ENCODE measurements around the gene ASS1. TPM values are rescaled to one million over a fixed set of nuclear protein-coding genes. Genes with fewer than 3 reads are reported as not detected.

The ASS1 gene
- total and polyA plus RNA-seq, 11 donors: 31.5 to 154 (median 60.5) TPM

DNA sequence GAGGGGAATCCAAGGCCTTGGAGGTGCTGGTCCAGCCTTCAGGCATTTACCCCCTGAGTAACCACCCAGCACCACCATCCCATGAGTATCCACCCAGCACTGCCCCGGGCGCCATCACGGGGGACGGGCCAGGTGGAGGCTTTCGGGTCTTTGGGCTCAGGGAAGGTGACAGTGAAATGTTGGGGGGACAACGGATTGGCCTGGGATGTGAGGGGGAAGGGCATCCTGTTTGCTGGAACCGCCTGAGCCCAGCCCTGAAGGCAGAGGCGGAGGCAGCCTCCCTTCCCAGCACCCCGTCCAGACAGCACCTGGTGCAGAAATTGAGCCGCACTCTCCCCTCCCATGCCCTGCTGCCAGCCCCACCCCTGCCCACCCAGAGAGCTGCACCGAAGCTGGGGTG, 17.0 kb downstream of the ASS1 start:
- ATAC-seq (peak in 1 of 4 donors; percentile 14), DNase-seq (no peak)
- TF ChIP-seq, protein P1, sequence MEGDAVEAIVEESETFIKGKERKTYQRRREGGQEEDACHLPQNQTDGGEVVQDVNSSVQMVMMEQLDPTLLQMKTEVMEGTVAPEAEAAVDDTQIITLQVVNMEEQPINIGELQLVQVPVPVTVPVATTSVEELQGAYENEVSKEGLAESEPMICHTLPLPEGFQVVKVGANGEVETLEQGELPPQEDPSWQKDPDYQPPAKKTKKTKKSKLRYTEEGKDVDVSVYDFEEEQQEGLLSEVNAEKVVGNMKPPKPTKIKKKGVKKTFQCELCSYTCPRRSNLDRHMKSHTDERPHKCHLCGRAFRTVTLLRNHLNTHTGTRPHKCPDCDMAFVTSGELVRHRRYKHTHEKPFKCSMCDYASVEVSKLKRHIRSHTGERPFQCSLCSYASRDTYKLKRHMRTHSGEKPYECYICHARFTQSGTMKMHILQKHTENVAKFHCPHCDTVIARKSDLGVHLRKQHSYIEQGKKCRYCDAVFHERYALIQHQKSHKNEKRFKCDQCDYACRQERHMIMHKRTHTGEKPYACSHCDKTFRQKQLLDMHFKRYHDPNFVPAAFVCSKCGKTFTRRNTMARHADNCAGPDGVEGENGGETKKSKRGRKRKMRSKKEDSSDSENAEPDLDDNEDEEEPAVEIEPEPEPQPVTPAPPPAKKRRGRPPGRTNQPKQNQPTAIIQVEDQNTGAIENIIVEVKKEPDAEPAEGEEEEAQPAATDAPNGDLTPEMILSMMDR (IDR thresholded peaks at IDR 0.05): no peak
- no peak for TF ChIP-seq POLR2A (IDR thresholded peaks at IDR 0.05)
- no peaks in the 10 kb centered on the region for H3K9me3 ChIP-seq
- H3K4me3 ChIP-seq: no peak overlapping the region
- H3K36me3 ChIP-seq: peaks cover 0 to 42% (median 9%) of the 10 kb centered on the region in 9 donors
- H3K4me1 ChIP-seq: peaks cover 0 to 28% (median 0%) of the 10 kb centered on the region in 12 donors
- intact Hi-C loops (cut with DNase I): loop anchor here in 9 of 10 donors (1.0 to 10.0 kb wide), 4 partner anchors 163 to 222 kb away; no protein-coding TSS in a partner anchor
- 85 to 97% (median 90%) methylated on average over 11 of the region's 11 CpGs for WGBS, 4 donors
- no peak overlapping the region for H3K27ac ChIP-seq
- no peaks in the 10 kb centered on the region for H3K27me3 ChIP-seq

DNA sequence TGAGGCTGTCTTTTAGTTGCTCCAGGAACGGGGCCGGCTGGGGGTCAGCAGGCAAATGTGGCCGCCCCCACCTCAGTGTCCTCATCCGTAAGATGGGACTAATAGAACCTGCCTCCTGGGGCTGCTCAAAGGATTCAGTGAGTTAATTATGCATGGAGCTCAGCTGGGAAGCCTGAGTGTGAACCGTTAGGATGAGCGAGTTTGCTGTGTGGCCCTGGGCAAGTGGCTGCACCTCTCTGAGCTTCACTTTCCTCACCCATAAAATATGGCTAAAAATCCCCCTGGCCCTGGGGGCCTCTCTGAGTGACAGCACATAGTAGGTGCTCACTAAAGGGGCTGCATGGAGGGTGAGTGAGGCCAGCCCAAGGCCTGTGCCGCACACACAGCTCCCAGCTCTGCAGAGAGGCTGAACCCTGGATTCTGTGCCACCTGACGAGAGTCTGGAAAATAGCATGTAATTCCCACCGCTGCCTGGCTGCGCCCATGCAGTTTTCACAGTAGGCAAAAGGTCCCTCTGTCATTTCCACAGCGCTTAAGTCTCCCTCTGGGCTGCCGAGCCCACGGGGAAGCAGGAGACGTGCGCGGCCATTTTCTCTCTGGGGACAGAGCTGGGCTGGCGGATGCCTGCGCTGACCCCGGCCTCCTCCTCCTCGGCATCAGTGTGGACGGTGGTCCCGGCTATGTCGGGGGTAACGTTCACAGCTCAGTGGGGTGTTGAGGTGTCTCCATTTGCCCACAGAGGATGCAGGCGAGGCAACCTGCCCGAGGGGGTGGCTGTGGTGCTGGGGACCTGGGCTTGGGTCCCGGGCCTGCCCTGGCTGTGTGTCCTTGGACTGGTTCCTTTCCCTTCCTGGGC, 18.2 kb downstream of the ASS1 start:
- Histone ChIP-seq H3K27me3 (no peaks in the 10 kb centered on the region), H3K4me1 (peaks cover 0 to 28% (median 0%) of the 10 kb centered on the region in 12 donors), H3K27ac (no peak overlapping the region), H3K4me3 (no peak overlapping the region), H3K9me3 (no peaks in the 10 kb centered on the region), H3K36me3 (peaks cover 0 to 50% (median 9%) of the 10 kb centered on the region in 9 donors)
- 91 to 96% (median 93%) methylated on average over 19 to 27 of the region's 27 CpGs for WGBS, 4 donors
- ATAC-seq (no peak), DNase-seq (no peak)
- TF ChIP-seq, protein P1 (IDR thresholded peaks at IDR 0.05): no peak
- TF ChIP-seq POLR2A (IDR thresholded peaks at IDR 0.05): no peak
- intact Hi-C loops (cut with DNase I): loop anchor here in 2 of 10 donors (1.0 to 10.0 kb wide), 2 partner anchors 162 to 220 kb away; no protein-coding TSS in a partner anchor

DNA sequence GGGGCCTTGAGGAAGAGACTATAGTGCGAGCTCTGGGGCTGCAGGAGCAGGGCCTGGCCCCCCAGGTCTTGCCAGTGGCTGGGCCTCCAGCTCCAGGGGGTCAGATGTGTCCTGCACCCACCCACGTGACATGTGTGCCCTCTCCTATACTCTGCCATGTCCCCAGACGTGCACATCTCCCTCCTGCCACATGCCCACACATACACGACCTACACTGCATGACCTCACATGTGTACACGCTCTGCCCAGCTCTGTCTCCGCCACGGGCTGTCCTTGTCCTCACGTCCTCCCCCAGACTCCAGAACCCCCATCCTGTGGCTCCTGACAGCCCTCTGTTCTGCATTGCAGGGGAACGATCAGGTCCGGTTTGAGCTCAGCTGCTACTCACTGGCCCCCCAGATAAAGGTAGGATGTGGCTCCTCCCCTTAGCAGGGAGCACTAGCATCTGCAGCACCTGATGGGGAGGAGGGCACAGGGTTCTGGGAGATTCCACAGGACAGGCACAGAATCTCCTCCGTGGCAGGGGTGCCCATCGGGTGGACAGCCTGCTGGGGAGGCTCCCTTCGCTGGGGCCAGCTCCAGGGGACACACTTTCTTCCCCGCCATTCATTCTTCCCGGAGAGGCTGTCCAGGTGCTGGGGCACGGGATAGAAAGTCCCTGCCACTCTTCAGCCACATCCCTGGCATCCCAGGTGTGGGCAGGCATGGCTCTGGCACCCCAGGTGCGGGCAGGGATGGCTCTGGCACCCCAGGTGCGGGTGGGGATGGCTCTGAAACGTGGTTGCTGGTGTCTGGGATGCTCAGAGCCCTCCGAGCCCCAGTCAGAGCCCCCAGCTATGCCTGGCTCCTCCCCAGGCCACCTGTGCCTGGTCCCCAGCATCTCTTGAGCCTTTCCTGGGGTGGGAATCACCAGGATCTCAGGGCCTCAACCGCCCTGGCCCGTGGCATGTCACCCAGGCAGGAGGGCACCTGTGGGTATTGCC, 19.3 kb downstream of the ASS1 start:
- ATAC-seq (no peak), DNase-seq (no peak)
- Histone ChIP-seq H3K4me1 (peaks cover 0 to 22% (median 0%) of the 10 kb centered on the region in 12 donors), H3K27ac (no peak overlapping the region), H3K9me3 (no peaks in the 10 kb centered on the region), H3K27me3 (no peaks in the 10 kb centered on the region), H3K36me3 (peaks cover 0 to 50% (median 9%) of the 10 kb centered on the region in 9 donors), H3K4me3 (no peak overlapping the region)
- WGBS, 4 donors: 88 to 94% (median 89%) methylated on average over 17 to 22 of the region's 22 CpGs
- intact Hi-C loops (cut with DNase I): loop anchor here in 1 of 10 donors (10.0 kb wide), 1 partner anchor 161 kb away; no protein-coding TSS in a partner anchor
- TF ChIP-seq POLR2A (IDR thresholded peaks at IDR 0.05): no peak

DNA sequence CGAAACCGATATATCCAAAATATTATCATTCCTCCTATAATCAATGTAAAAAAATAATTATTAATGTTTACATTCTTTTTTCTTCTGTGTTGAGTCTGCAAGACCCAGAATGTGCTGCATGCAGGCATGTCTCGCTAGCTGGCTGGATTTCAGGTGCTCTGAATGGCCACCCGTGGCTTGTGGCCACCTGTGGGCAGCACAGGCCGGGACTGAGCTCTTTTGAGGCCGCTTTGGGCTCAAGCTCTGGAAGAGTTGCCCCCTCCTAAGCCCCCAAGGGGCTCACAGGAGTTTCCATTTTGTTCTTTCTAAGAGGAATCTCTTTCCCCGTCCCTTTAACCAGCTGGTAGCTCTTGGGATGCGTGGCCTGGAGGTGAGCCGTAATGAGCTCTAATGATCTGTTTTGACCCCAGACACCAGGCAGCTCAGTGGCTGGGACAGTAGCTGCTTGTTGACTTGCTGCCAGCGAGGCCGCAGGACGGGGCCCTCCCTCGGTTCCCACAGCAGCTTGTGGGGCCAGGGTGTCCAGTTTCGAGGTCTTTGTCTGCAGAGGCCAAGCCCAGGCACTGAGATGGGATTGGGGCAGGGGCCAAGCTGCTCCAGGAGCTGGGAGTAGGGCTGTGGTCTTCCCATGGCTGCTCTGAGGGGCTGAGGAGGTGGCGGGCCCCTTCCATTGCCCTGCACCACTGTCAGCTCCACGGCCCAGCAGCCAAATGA, 20.8 kb downstream of the ASS1 start:
- H3K27ac ChIP-seq: no peak overlapping the region
- 82 to 88% (median 86%) methylated on average over 14 to 16 of the region's 16 CpGs for WGBS, 4 donors
- ATAC-seq (no peak), DNase-seq (no peak)
- TF ChIP-seq, protein P1 (IDR thresholded peaks at IDR 0.05): no peak
- TF ChIP-seq POLR2A (IDR thresholded peaks at IDR 0.05): no peak
- peaks cover 0 to 9% (median 0%) of the 10 kb centered on the region in 12 donors for H3K4me1 ChIP-seq
- intact Hi-C loops (cut with DNase I): loop anchor here in 1 of 10 donors (10.0 kb wide), 1 partner anchor 159 kb away; no protein-coding TSS in a partner anchor
- no peaks in the 10 kb centered on the region for H3K27me3 ChIP-seq
- H3K9me3 ChIP-seq: no peaks in the 10 kb centered on the region
- peaks cover 0 to 61% (median 9%) of the 10 kb centered on the region in 9 donors for H3K36me3 ChIP-seq
- no peak overlapping the region for H3K4me3 ChIP-seq
